ENCODE measurements around the gene HOXA3. TPM values are rescaled to one million over a fixed set of nuclear protein-coding genes. Genes with fewer than 3 reads are reported as not detected.
A peak's percentile ranks its signal among the peaks of the same experiment; 100 is the strongest.

The HOXA3 gene
- total RNA-seq, 4 donors from 2014 or later: 10.2 to 16.6 (median 13.8) TPM

DNA sequence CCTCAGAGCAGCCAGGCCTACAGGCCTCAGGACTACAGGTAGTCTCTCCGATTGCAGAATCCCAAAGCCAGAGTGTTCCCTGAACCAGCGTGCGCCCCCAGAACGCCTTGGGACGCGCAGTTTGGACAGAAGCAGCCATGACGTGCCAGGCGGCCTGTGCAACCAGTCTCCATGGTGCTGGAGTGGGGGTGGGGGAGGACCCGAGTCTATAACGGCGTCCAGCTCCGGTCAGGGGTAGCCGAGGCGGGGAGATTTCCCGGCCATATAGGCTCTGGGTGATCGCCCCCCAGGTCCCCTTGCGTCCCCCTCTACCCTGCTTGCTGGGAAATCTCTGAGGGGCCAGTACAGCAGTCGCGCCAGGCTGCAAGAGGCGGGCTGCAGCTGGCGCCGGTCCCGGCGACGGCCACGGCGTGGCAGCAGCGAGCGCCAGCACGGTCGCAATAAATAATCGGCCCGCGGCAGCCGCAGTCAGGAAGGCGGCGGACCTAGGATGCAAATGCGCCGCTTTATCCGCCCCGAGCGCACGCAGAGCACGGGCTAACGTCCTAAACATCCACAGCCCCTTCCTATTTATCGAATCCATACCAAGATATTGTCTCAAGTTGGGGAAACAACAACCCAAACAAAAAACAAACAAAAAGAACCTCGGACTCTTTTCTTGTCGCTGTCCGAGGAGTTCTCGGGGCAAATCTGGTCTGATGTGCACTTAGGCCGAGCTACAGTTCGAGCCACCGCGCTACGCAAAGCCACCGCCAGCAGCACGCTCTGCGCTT is 1.6 kb downstream of the HOXA3 start:
- Histone ChIP-seq H3K4me3 (peak overlapping the region; percentile 41 to 58 (median 44)), H3K9me3 (no peaks in the 10 kb centered on the region), H3K27ac (replicated peaks in 1 of 4) (peak overlapping the region in 3 of 4 donors; percentile 1 to 21 (median 10)), H3K4me1 (peaks cover 45 to 57% (median 53%) of the 10 kb centered on the region in 4 donors), H3K27me3 (peaks cover 28 to 91% (median 52%) of the 10 kb centered on the region in 4 donors), H3K36me3 (no peaks in the 10 kb centered on the region)
- WGBS: 4% methylated on average over 18 of the region's 58 CpGs
- no peak for DNase-seq (ENCODE audit: extremely low spot score)
- TF ChIP-seq CTCF (IDR thresholded peaks at IDR 0.05): peak; percentile 77 to 93 (median 80)
- TF ChIP-seq POLR2AphosphoS5 (IDR thresholded peaks at IDR 0.05): peak; percentile 70 to 83
- no peak for TF ChIP-seq POLR2A (IDR thresholded peaks at IDR 0.05; ENCODE audit: low read depth)
- intact Hi-C loops (cut with DNase I): loop anchor here (10.0 kb wide), 1 partner anchor 1256 kb away; no protein-coding TSS in a partner anchor

DNA sequence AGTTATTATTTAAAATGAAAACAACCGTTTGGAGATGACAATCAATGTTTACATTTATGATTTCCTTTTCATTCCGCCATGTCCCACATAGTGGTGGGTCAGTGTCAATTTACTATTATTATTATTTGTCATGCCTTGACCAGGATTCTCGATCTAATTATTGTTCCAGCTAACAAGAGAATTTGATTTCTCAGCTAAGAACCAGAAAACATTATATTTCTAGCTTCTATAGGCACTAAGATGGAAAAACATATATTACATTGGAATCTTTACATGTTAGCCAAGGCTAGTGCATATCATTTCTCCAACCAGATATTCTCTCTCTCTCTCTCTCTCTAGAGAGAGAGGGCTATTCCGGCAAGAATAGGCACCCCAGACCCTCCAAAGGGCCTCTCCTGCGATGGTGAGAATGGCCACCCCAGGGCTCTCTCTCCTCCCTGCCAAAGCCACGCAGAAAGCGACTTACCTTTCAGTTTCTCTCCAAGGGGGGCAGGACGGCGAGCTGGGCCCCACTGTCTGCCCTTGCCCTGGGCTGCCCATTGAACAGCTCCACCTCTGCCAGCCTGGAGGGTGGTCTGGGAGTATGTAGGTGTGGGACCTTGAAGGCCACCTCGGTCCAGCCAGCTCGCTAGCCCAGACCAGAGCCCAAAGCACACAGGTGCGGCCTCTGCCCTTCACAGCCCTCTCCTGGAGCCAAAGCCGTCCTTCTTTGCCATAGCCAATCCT is 2.4 kb downstream of the HOXA3 start:
- Histone ChIP-seq H3K27ac (replicated peaks in 1 of 4) (no peak overlapping the region), H3K27me3 (peaks cover 27 to 89% (median 47%) of the 10 kb centered on the region in 4 donors), H3K4me3 (peak overlapping the region; percentile 41 to 58 (median 44)), H3K4me1 (peaks cover 38 to 51% (median 47%) of the 10 kb centered on the region in 4 donors), H3K9me3 (no peaks in the 10 kb centered on the region), H3K36me3 (no peaks in the 10 kb centered on the region)
- intact Hi-C loops (cut with DNase I): loop anchor here (10.0 kb wide), 3 partner anchors 125 to 1255 kb away; partner anchors contain the start of genes CBX3 and HNRNPA2B1
- WGBS: 78% methylated on average over 9 of the region's 13 CpGs
- no peak for DNase-seq (ENCODE audit: extremely low spot score)
- TF ChIP-seq CTCF (IDR thresholded peaks at IDR 0.05) (no peak), POLR2AphosphoS5 (IDR thresholded peaks at IDR 0.05) (no peak), EP300 (IDR thresholded peaks at IDR 0.05) (no peak), POLR2A (IDR thresholded peaks at IDR 0.05; ENCODE audit: low read depth) (no peak)

- Histone ChIP-seq H3K4me1 (peaks cover 35 to 52% (median 49%) of the 10 kb centered on the region in 4 donors), H3K36me3 (no peaks in the 10 kb centered on the region), H3K27ac (replicated peaks in 1 of 4) (peak overlapping the region in 2 of 4 donors; percentile 7 to 26), H3K27me3 (peaks cover 24 to 89% (median 39%) of the 10 kb centered on the region in 4 donors), H3K4me3 (no peak overlapping the region), H3K9me3 (no peaks in the 10 kb centered on the region)
- intact Hi-C loops (cut with DNase I): loop anchor here (10.0 kb wide), 2 partner anchors 124 to 944 kb away; partner anchors contain the start of genes CBX3 and HNRNPA2B1
- no peak for TF ChIP-seq POLR2AphosphoS5 (IDR thresholded peaks at IDR 0.05)
- TF ChIP-seq CTCF (IDR thresholded peaks at IDR 0.05): no peak
- TF ChIP-seq POLR2A (IDR thresholded peaks at IDR 0.05; ENCODE audit: low read depth): no peak
- TF ChIP-seq EP300 (IDR thresholded peaks at IDR 0.05): no peak
- no peak for DNase-seq (ENCODE audit: extremely low spot score)
- 68% methylated on average over 23 of the region's 30 CpGs for WGBS
These were observed 3.4 kb downstream of the HOXA3 start for GRCh38 chr7:27148756-27149641.

DNA sequence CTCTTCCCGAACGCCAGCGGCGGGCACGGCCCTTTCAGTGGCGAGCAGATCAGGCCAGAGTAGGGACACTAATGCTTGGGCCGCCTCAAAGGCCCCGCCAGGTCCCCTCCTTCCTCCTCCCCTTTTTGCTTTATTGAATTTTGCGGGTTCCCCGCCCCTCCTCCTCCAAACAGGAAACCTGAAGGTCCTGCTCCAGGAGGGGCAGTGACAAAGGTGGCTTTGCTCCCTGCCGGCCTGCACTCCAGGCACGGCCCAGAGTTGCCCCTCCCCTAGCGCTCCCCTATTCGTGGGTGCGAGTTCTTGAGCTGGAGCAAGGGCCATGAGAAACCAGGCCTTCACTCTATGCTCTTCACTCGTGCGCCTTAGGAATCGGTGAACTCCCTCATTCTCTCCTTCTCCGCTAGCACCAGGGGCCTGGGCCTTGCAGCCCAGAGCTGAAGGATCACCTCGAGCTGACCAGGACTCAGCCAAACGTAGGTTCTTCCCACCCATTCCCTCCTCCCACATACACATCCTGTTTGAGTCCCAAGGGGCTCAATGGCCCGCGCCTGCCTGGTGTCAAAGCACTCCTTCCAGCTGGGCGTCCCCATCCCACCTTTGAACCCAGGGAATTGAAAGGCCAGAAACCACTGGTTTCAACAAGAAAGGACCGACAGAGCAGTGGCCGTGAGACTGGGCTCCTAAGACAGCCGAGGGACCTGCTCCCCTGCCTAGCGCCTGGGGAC is 4.2 kb downstream of the HOXA3 start:
- intact Hi-C loops (cut with DNase I): loop anchor here (10.0 kb wide), 2 partner anchors 123 to 943 kb away; partner anchors contain the start of genes CBX3 and HNRNPA2B1
- H3K27me3 ChIP-seq: peaks cover 17 to 82% (median 31%) of the 10 kb centered on the region in 4 donors
- WGBS: 72% methylated on average over 22 of the region's 28 CpGs
- peaks cover 37 to 59% (median 52%) of the 10 kb centered on the region in 4 donors for H3K4me1 ChIP-seq
- no peak for DNase-seq (ENCODE audit: extremely low spot score)
- no peaks in the 10 kb centered on the region for H3K36me3 ChIP-seq
- no peak for TF ChIP-seq POLR2AphosphoS5 (IDR thresholded peaks at IDR 0.05)
- no peak for TF ChIP-seq CTCF (IDR thresholded peaks at IDR 0.05)
- TF ChIP-seq POLR2A (IDR thresholded peaks at IDR 0.05; ENCODE audit: low read depth): no peak
- no peak for TF ChIP-seq EP300 (IDR thresholded peaks at IDR 0.05)
- H3K9me3 ChIP-seq: no peaks in the 10 kb centered on the region
- H3K27ac ChIP-seq (replicated peaks in 1 of 4): peak overlapping the region in 2 of 4 donors; percentile 30 to 43
- peak overlapping the region; percentile 37 to 53 (median 42) for H3K4me3 ChIP-seq

Measured in esophagus muscularis mucosa (tissue), 4 donors.